ENCODE measurements around the gene MOGAT2.
"Not testable (repeated sequence)": the region's sequence is repeated elsewhere in the genome, so short reads cannot be mapped to it uniquely, and the experiment has no call there.

MOGAT2 gene

GRCh38 chr11:75679566-75679965 is 38.1 kb upstream of the MOGAT2 start:
- DNase-seq (ENCODE audit: low read depth), result no peak
- TF ChIP-seq CTCF (conservative IDR thresholded peaks at IDR 0.05; ENCODE audit: low read depth, low read length), result no peak
- H3K4me3 ChIP-seq (ENCODE audit: low read depth, low read length), result no peak overlapping the region

GRCh38 chr11:75683856-75684255 is 33.8 kb upstream of the MOGAT2 start:
- not testable (repeated sequence) for H3K4me3 ChIP-seq (ENCODE audit: low read depth, low read length); DNase-seq (ENCODE audit: low read depth)

GRCh38 chr11:75689863-75690609 is 27.6 kb upstream of the MOGAT2 start:
- TF ChIP-seq CTCF (conservative IDR thresholded peaks at IDR 0.05; ENCODE audit: low read depth, low read length), result no peak
- no peak for DNase-seq (ENCODE audit: low read depth)
- no peak overlapping the region for H3K4me3 ChIP-seq (ENCODE audit: low read depth, low read length)

GRCh38 chr11:75691804-75692203 is 25.8 kb upstream of the MOGAT2 start:
- TF ChIP-seq CTCF (conservative IDR thresholded peaks at IDR 0.05; ENCODE audit: low read depth, low read length), result no peak
- no peak for DNase-seq (ENCODE audit: low read depth)
- no peak overlapping the region for H3K4me3 ChIP-seq (ENCODE audit: low read depth, low read length)

DNA sequence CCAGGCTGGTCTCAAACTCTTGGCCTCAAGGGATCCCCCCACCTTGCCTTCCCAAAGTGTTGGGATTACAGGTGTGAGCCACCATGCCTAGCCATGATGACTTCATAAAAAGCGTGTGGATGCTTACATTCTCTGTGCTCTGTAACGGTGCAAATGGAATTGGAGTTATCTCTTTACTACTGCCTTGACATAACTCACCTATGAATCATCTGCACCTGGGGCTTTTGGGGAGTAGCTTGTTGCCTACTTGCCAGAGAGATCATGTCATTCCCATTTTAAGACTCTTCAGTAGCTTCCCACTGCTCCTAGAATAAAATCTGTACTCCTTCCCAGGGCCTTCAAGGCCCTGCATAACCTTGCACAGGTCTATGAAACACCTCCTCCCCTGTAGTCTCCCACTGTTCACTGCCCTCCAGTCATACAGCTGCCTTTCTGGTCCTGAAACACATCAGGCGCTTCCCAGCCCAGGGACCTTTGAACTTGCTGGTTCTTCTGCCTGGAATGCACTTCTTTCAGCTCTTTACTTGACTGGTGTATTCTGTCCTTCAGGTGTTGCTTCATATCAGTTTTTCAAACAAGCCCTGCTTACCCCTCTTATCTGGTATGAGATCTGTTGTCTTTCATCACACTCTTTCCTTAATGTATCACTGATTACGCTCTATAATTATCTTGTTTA is 19.6 kb upstream of the MOGAT2 start:
- TF ChIP-seq CTCF (conservative IDR thresholded peaks at IDR 0.05; ENCODE audit: low read depth, low read length), result no peak
- H3K4me3 ChIP-seq (ENCODE audit: low read depth, low read length), result no peak overlapping the region
- no peak for DNase-seq (ENCODE audit: low read depth)

GRCh38 chr11:75700940-75701339 is 16.7 kb upstream of the MOGAT2 start:
- no peak for DNase-seq (ENCODE audit: low read depth)
- no peak for TF ChIP-seq CTCF (conservative IDR thresholded peaks at IDR 0.05; ENCODE audit: low read depth, low read length)

DNA sequence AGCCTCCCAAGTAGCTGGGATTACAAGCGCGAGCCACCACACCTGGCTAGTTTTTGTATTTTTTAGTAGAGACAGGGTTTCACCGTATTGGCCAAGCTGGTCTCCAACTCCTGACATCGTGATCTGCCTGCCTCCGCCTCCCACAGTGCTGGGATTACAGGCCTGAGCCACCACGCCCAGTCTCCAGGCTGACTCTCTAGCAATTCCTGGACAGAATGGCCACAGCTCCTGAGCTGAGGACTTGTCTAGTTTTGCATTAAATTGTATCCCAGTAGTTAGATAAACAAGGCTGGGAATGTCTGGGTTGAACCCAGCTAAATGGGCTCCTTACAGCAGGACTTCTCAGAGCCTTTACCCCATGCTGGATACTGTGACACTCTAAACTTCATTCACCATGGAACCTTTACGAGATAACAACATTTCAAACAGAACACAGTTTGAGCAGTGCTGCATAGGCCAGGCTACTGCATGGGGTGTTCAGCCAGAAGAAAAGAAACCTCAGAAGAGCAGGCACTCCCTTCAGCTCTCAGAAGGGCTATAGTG is 13.9 kb upstream of the MOGAT2 start:
- no peak for TF ChIP-seq CTCF (conservative IDR thresholded peaks at IDR 0.05; ENCODE audit: low read depth, low read length)
- H3K4me3 ChIP-seq (ENCODE audit: low read depth, low read length), result no peak overlapping the region
- no peak for DNase-seq (ENCODE audit: low read depth)

More at GRCh38 chr11:75700940-75701339, 16.7 kb upstream of the MOGAT2 start:
- no peak overlapping the region for H3K4me3 ChIP-seq (ENCODE audit: low read depth, low read length)
